SK-N-SH (cell line): Measurements from ENCODE around the gene BCR. TPM values are rescaled to one million over a fixed set of nuclear protein-coding genes. Genes with fewer than 3 reads are reported as not detected.

Source experiments
- CTCF ChIA-PET: fragments of 300-600, 350-600 bp; formaldehyde crosslinking; extraction: SDS; loops from one replicate; lab custom pipeline; 2021; lab: Yijun Ruan, JAX
- POLR2A ChIA-PET: fragments of 350-600 bp; sonication (Branson Sonifier 250); formaldehyde crosslinking; extraction: SDS; loops from one replicate; lab custom pipeline; 2020; ENCODE audit warnings: antibody characterized with exemption, inconsistent platforms; lab: Yijun Ruan, JAX
- DNase-seq: peaks from one replicate; pipeline ENCODE4 v3.0.0; 2012
- H2AFZ ChIP-seq: fragments of 200-600 bp; sonication (generic); 2 replicates; pipeline ENCODE4 v1.8.1; 2016; ENCODE audit warnings: antibody characterized with exemption, mild to moderate bottlenecking, low read depth
- H3F3A ChIP-seq: fragments of 200-600 bp; sonication (generic); replicated peaks from 2 replicates; pipeline ENCODE3; 2016; ENCODE audit warnings: antibody characterized with exemption, mild to moderate bottlenecking; ENCODE audit not compliant: insufficient read depth
- H3K27ac ChIP-seq, 2 experiments: fragments of 200-500 bp in 1 of 2; fragments of 200-600 bp in 1 of 2; sonication (Bioruptor generic) in 1 of 2; sonication (generic), shearing (Covaris generic) in 1 of 2; 2 replicates each; pipeline versions ENCODE4 v1.5.1 to v1.6.1; 2014 to 2016; ENCODE audit warnings: low read depth in 2 of 2, inconsistent platforms in 1 of 2, low read length in 1 of 2, mild to moderate bottlenecking in 1 of 2, mixed read lengths in 1 of 2
- H3K27me3 ChIP-seq: fragments of 200-600 bp; sonication (generic), shearing (Covaris generic); 2 replicates; pipeline ENCODE4 v1.6.1; 2016; ENCODE audit warnings: mixed run types; ENCODE audit not compliant: insufficient read depth
- H3K36me3 ChIP-seq, 2 experiments: fragments of 200-500 bp in 1 of 2; fragments of 200-600 bp in 1 of 2; sonication (Bioruptor generic) in 1 of 2; sonication (generic) in 1 of 2; replicated peaks in 1 of 2; 2 replicates each; pipeline versions ENCODE3 to v1.5.1; 2014 to 2016; ENCODE audit warnings: low read length in 1 of 2, mild to moderate bottlenecking in 1 of 2; ENCODE audit not compliant: insufficient read depth in 2 of 2, control insufficient read depth in 1 of 2
- H3K4me1 ChIP-seq, 2 experiments: fragments of 200-500 bp in 1 of 2; fragments of 200-600 bp in 1 of 2; sonication (Bioruptor generic) in 1 of 2; sonication (generic), shearing (Covaris generic) in 1 of 2; 2 replicates each; pipeline versions ENCODE4 v1.5.1 to v1.6.1; 2014 to 2016; ENCODE audit warnings: low read depth in 1 of 2, low read length in 1 of 2, mixed run types in 1 of 2; ENCODE audit not compliant: insufficient read depth in 2 of 2, control insufficient read depth in 1 of 2
- H3K4me2 ChIP-seq: fragments of 200-600 bp; sonication (generic), shearing (Covaris generic); 2 replicates; pipeline ENCODE4 v1.6.1; 2017; ENCODE audit warnings: mixed run types
- H3K4me3 ChIP-seq, 2 experiments: fragments of 200-500 bp in 1 of 2; fragments of 200-600 bp in 1 of 2; sonication (Bioruptor generic) in 1 of 2; sonication (generic), shearing (Covaris generic) in 1 of 2; 2 replicates each; pipeline versions ENCODE4 v1.5.1 to v1.8.1; 2014 to 2016; ENCODE audit warnings: low read depth in 2 of 2, inconsistent platforms in 1 of 2, low read length in 1 of 2, mild to moderate bottlenecking in 1 of 2, mixed read lengths in 1 of 2, moderate library complexity in 1 of 2
- H3K79me2 ChIP-seq: fragments of 200-600 bp; sonication (generic); 2 replicates; pipeline ENCODE4 v1.8.1; 2017; ENCODE audit warnings: mild to moderate bottlenecking; ENCODE audit not compliant: insufficient read depth
- H3K9ac ChIP-seq: fragments of 200-600 bp; sonication (generic); 2 replicates; pipeline ENCODE4 v1.6.1; 2017; ENCODE audit warnings: mixed run types
- H3K9me2 ChIP-seq: fragments of 200-600 bp; sonication (generic); 2 replicates; pipeline ENCODE4 v1.6.1; 2017; ENCODE audit warnings: mixed run types
- H3K9me3 ChIP-seq: fragments of 200-600 bp; sonication (generic); 2 replicates; pipeline ENCODE4 v1.6.1; 2017; ENCODE audit warnings: mixed run types, mild to moderate bottlenecking, moderate library complexity
- H4K20me1 ChIP-seq: fragments of 200-600 bp; sonication (generic); 2 replicates; pipeline ENCODE4 v1.6.1; 2017; ENCODE audit warnings: mild to moderate bottlenecking, mixed run types; ENCODE audit not compliant: insufficient read depth
- CHD2 ChIP-seq: fragments of 150-350 bp; IDR thresholded peaks from 2 replicates; pipeline ENCODE4 v1.6.1; 2018; ENCODE audit warnings: low read length; ENCODE audit not compliant: partially characterized antibody
- ELF1 ChIP-seq: IDR thresholded peaks from 2 replicates; pipeline ENCODE4 v1.4.0; 2012
- EZH2phosphoT487 ChIP-seq: fragments of 200-600 bp; sonication (generic); IDR thresholded peaks from 2 replicates; pipeline ENCODE4 v1.6.1; 2017; ENCODE audit warnings: low read depth, mixed run types, mild to moderate bottlenecking, antibody characterized with exemption, moderate library complexity, borderline replicate concordance
- FOSL2 ChIP-seq: IDR thresholded peaks from 2 replicates; pipeline ENCODE4 v1.4.0; 2012; ENCODE audit warnings: low read depth, mild to moderate bottlenecking, moderate library complexity, borderline replicate concordance
- FOXJ3 ChIP-seq: sonication (generic); formaldehyde crosslinking; IDR thresholded peaks from 2 replicates; pipeline ENCODE4 v1.5.1; 2020; ENCODE audit warnings: mild to moderate bottlenecking, missing genetic modification reagents
- GABPA ChIP-seq: IDR thresholded peaks from 2 replicates; pipeline ENCODE4 v1.4.0; 2012; ENCODE audit warnings: low read depth, mild to moderate bottlenecking
- GATA2 ChIP-seq: sonication (generic); formaldehyde crosslinking; IDR thresholded peaks from 2 replicates; pipeline ENCODE4 v1.5.0; 2020; ENCODE audit warnings: mild to moderate bottlenecking, missing genetic modification reagents
- JUND ChIP-seq: IDR thresholded peaks from 2 replicates; pipeline ENCODE4 v1.4.0; 2012
- MXI1 ChIP-seq: IDR thresholded peaks from 2 replicates; pipeline ENCODE4 v1.6.1; 2012; ENCODE audit warnings: mild to moderate bottlenecking, low read depth, low read length, improper control_type of control experiment
- NFIC ChIP-seq: IDR thresholded peaks from 2 replicates; pipeline ENCODE4 v1.4.0; 2012; ENCODE audit warnings: borderline replicate concordance
- REST ChIP-seq: IDR thresholded peaks from 2 replicates; pipeline ENCODE4 v1.6.1; 2012; ENCODE audit warnings: mild to moderate bottlenecking, low read depth, low read length, moderate library complexity
- RFX5 ChIP-seq: IDR thresholded peaks from 2 replicates; pipeline ENCODE4 v1.6.1; 2012; ENCODE audit warnings: mild to moderate bottlenecking, improper control_type of control experiment, low read length
- SMC3 ChIP-seq: IDR thresholded peaks from 2 replicates; pipeline ENCODE4 v1.6.1; 2012; ENCODE audit warnings: low read depth, low read length, improper control_type of control experiment
- TAF1 ChIP-seq: IDR thresholded peaks from 2 replicates; pipeline ENCODE4 v1.6.1; 2012; ENCODE audit warnings: low read depth, mild to moderate bottlenecking, low read length, moderate library complexity, borderline replicate concordance
- USF1 ChIP-seq: IDR thresholded peaks from 2 replicates; pipeline ENCODE4 v1.4.0; 2012; ENCODE audit warnings: low read depth, borderline replicate concordance
- USF2 ChIP-seq: fragments of 150-350 bp; IDR thresholded peaks from 2 replicates; pipeline ENCODE4 v1.6.1; 2017; ENCODE audit warnings: antibody characterized with exemption, low read length, low read depth, borderline replicate concordance
- whole genome bisulfite sequencing: methylation state at CpG from one replicate; pipeline ENCODE4 v1.1.6; 2017; ENCODE audit warnings: low lambda C conversion rate; 5-methylcytosine and 5-hydroxymethylcytosine counted together
- polyA plus RNA-seq, 3 experiments: library from polyadenylated mRNA; depleted of rRNA; stranded (reverse); fragments of >200 nt; gene quantifications; 2 replicates each; pipeline ENCODE4 v1.2.3, GENCODE V29; 2012

The BCR gene
- polyA plus RNA-seq, 1 of the 3 experiments (the other 2 are of a cell fraction): 50.9 TPM

GRCh38 chr22:23300476-23300875, 120.2 kb downstream of the BCR start:
- peaks cover 2 to 26% of the 10 kb centered on the region in 2 experiments for H3K36me3 ChIP-seq
- peaks cover 4% of the 10 kb centered on the region for H3F3A ChIP-seq
- H3K9ac ChIP-seq: no peak overlapping the region
- WGBS: 95% methylated on average over 5 of the region's 6 CpGs
- H3K79me2 ChIP-seq: no peaks in the 10 kb centered on the region
- no peak overlapping the region for H3K4me3 ChIP-seq
- H3K4me1 ChIP-seq: peaks cover 3 to 5% of the 10 kb centered on the region in 2 experiments; a peak in 2 of 4 replicates
- ChIA-PET CTCF (interaction anchor here (1.3 to 3.0 kb wide), 4 partner anchors 10 to 85 kb away, joined by 4 to 17 read pairs (median 6); no protein-coding TSS in a partner anchor), POLR2A (no interaction called here)
- no peaks in the 10 kb centered on the region for H3K9me2 ChIP-seq
- H4K20me1 ChIP-seq: no peaks in the 10 kb centered on the region
- TF ChIP-seq FOSL2: no peak
- TF ChIP-seq USF2: no peak
- no peak for TF ChIP-seq RFX5
- TF ChIP-seq REST: no peak
- no peak for TF ChIP-seq SMC3
- TF ChIP-seq ELF1: no peak
- no peak for TF ChIP-seq EZH2phosphoT487
- no peak for TF ChIP-seq FOXJ3 (CRISPR knock-in tag)
- TF ChIP-seq USF1: no peak
- TF ChIP-seq GABPA: no peak
- no peak for TF ChIP-seq MXI1
- no peak for TF ChIP-seq GATA2 (CRISPR knock-in tag)
- TF ChIP-seq NFIC: no peak
- no peak for TF ChIP-seq TAF1
- no peak for TF ChIP-seq JUND
- TF ChIP-seq CHD2: no peak
- H3K27ac ChIP-seq: no peak overlapping the region
- no peaks in the 10 kb centered on the region for H3K27me3 ChIP-seq
- DNase-seq: no peak
- H2AFZ ChIP-seq: no peak overlapping the region
- H3K9me3 ChIP-seq: no peaks in the 10 kb centered on the region
- H3K4me2 ChIP-seq: no peak overlapping the region
